Head of caudate nucleus (tissue), 42 donors: ENCODE measurements around the gene ARID5A.
"Not testable (repeated sequence)": the region's sequence is repeated elsewhere in the genome, so short reads cannot be mapped to it uniquely, and the experiment has no call there.

Source experiments
- DNase-seq, 42 donors: peaks; one replicate each; pipeline versions ENCODE4 v3.0.0 to v3.0.0-alpha.2; 2020 to 2021; ENCODE audit warnings: mixed read lengths in 7 of 42
- intact Hi-C: fragments of 100-400 bp; cut with DNase I; formaldehyde crosslinking; loops from one replicate; pipeline ENCODE4 v1.15.0; 2022

Gene ARID5A

DNA sequence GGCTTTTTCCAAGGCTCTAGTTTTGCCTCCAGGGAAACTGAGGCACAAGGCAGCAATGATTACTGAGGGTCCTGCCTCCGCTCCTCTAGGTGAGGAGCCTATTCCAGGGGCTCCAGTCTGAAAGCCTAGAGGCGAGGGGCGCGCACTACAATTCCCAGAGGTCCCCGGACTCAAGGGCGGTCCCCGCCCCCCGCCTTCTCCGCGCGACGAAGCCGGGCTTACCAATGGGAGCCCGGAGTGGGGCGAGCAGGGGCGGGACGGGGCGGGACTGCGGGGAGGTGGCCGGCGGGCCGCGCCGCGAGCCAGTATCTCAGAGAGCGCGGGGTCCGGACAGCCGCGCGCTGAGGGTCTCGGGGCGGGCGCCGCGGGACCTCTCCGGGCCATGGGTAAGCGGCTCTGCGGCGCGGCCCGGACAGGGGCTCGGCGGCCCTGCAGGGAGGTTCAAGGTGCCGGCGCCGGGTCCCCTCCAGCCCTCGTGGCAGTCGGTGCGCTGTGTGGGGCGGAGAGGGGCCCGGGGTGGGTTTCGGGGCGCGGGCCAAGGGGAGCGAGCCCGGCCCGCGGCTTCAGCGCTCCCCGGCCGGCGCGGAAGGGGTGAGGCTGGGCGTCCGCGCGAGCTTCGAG lies at the start of gene ARID5A:
TSS of gene ARID5A (plus strand) at position 308 of the 621 bp plus-strand sequence. CDS start at position 383, 75 bp downstream.
- intact Hi-C loops = no loop called here
- DNase-seq = peak; percentile 84 to 97 (median 94)

DNA sequence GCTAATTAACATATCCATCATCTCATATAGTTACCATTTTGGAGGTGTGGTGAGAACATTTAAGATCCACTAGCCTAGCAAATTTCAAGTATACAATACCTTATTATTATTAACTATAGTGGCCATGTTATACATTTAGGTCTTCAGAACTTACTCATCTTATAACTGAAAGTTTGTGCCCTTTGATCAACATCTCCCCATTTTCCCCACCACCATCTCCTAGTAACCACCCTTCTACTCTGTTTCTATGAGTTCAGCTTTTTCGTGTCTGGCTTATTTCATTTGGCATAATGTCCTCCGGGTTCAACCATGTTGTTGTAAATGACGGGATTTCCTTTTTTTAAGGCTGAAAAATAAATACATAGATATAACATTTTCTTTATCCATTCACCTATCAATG lies 47.3 kb upstream of the ARID5A start:
- DNase-seq = no peak
- intact Hi-C loops = no loop called here

GRCh38 chr2:96489663-96490062 lies 46.9 kb upstream of the ARID5A start:
- intact Hi-C loops = no loop called here
- DNase-seq = peak in 1 of 42 donors; percentile 7

DNA sequence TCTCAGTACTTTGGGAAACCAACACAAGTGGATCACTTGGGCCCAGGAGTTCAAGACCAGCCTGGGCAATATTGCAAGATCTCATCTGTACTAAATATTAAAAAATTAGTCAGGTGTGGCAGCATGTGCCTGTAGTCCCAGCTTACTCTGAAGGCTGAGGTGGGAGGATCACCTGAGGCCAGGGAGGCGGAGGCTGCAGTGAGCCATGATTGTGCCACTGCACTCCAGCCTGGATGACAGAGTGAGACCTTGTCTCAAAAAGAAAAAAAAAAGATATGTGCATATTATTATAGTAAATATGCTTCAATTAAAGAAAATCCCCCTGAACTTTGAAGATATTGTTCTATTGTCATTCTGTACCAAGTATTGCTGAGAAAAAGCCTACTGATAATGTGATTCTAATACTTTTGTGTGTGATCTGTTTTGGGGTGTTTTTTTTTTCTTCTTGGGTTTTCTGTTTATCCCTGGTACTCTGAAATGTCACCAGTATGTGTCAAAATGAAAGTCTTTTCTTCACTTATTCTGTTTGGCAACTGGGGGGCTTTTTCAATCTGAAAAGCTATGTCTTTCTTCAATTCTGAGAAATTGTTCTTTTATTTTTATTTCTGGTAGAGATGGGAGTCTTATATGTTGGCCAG lies 44.6 kb upstream of the ARID5A start:
- DNase-seq = peak in 1 of 42 donors; percentile 1
- intact Hi-C loops = no loop called here

GRCh38 chr2:96493072-96493471 lies 43.5 kb upstream of the ARID5A start:
- intact Hi-C loops = no loop called here
- DNase-seq = peak in 1 of 42 donors; percentile 12

GRCh38 chr2:96494188-96494587 lies 42.4 kb upstream of the ARID5A start:
- DNase-seq = no peak
- intact Hi-C loops = no loop called here

DNA sequence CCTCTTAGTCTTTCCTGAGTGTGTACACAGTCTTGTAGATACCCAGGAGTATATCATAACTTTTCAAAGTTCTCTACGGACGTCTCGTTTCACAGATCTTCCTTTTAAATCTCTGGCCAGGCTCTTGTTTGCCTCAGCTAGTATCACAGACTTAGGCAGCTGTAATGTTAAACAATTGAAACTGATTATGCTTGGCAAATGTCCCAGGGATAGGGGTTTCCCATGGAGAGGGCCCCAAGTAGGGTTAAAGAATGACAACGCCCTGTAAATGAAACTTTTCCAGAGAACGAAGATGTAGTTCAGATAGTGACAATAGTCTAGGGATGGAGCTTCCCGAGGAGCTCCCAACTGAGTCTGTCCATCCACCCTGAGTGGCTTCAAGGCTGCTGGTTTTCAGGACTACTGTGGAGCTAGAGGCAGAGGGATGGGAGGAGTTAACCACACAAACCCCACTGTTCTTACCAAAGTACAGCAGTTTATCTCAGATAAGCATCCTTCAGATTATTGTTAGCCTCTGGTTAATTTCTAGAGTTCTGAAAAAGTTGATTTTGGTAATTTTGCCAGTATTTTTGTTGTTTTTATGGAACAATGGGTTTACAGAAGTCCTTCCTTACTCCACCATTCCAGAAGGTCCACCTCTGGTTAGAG lies 40.4 kb upstream of the ARID5A start:
- peak in 1 of 42 donors; percentile 18 for DNase-seq
- intact Hi-C loops = no loop called here

- peak in 1 of 42 donors; percentile 26 for DNase-seq
Measured at GRCh38 chr2:96498021-96498431, 38.5 kb upstream of the ARID5A start.

DNA sequence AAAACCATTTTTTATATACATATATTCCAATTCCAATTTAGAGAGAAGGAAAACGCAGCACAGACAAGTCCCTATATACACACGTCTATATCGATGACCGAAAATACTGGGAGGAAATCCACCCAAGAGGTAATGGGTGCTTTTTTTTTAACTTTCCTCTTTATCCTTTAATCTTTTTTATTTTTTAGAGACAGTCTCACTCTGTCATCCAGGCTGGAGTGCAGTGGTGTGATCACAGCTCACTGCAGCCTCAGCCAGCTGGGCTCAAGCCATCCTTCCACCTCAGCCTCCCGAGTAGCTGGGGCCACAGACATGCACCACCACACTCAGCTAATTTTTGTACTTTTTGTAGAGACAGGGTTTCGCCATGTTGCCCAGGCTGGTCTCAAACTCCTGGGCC lies 37.9 kb upstream of the ARID5A start:
- peak in 1 of 42 donors; percentile 9 for DNase-seq
- intact Hi-C loops = not testable (repeated sequence)

More at GRCh38 chr2:96498021-96498431, 38.5 kb upstream of the ARID5A start:
- intact Hi-C loops = no loop called here

DNA sequence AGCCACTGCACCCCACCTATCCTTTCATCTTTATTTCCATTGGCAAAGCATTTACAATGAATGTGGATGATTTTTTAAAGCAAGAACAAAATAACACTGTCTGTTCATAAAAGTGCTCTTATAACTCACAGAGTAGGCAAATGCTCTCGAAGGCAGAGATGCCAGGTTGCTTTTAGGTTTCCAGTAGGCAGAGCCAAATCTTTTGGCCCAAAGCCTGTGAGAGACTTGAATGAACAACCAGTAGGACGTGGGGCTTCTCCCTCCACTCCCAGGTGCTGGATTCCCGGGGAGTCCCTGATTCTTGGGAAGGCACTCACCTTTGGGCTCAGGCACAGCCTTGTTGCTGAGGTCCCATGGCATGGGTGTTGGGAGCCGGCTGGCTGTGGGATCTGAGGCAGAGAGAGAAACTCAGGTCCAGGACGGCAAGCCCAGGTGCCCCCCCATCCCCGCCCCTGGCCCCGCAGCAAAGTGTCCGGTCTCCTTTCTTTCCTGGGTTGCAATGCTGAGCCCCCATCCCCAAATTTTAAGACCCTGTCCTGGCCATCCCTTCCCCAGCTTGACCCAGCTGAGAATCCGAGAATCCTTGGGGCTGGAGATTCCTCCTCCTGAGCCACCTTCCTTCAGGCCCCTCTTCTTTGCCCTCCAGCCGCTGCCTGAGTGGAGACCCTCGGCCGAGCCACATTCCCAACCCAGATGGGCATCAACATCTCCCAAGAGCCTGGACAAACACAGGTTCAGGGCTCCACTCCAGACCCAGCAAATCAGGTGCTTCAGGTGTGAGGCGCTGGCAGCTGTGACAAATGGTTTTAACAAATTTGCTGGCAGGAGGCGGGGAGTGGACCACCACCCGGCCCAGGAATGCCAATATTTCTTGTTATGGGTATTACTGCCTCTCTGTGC lies 37.2 kb upstream of the ARID5A start:
- intact Hi-C loops = no loop called here
- peak in 1 of 42 donors; percentile 29 for DNase-seq

DNA sequence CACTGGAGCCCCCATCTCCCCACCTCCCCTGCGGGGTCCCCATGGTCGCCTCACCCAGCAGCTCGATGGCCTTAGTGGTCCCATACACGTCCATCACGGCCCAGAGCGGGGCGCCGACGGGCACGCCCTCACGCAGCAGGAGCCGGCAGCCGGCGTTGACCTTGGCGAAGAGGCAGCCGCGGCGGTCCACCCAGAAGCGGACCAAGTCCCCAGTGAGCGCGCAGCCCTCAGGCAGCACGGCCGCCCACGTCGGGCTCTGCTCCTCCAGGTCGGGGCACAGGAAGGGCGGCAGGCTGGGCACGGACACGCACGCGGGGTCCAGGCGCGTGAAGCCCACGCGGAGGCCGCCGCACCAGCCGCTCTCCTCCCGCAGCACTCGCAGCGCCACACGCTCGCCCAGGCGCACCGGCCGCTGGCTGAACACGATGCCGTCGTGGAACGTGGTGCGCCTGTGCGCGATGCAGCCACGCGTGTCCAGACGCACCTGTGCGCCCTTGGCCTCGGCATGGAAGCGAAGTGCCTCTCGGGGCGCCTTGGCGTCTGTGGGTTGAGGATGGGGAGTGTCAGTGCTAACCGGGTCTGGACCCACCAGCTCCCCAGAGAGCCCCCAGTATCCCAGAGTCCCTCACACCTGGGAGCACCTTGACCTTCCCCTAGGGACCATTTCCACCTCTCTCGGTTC lies 36.0 kb upstream of the ARID5A start:
- intact Hi-C loops = no loop called here
- peak in 1 of 42 donors; percentile 9 for DNase-seq

GRCh38 chr2:96501471-96501874 lies 35.1 kb upstream of the ARID5A start:
- DNase-seq = peak in 2 of 42 donors; percentile 18 to 27
- intact Hi-C loops = no loop called here

DNA sequence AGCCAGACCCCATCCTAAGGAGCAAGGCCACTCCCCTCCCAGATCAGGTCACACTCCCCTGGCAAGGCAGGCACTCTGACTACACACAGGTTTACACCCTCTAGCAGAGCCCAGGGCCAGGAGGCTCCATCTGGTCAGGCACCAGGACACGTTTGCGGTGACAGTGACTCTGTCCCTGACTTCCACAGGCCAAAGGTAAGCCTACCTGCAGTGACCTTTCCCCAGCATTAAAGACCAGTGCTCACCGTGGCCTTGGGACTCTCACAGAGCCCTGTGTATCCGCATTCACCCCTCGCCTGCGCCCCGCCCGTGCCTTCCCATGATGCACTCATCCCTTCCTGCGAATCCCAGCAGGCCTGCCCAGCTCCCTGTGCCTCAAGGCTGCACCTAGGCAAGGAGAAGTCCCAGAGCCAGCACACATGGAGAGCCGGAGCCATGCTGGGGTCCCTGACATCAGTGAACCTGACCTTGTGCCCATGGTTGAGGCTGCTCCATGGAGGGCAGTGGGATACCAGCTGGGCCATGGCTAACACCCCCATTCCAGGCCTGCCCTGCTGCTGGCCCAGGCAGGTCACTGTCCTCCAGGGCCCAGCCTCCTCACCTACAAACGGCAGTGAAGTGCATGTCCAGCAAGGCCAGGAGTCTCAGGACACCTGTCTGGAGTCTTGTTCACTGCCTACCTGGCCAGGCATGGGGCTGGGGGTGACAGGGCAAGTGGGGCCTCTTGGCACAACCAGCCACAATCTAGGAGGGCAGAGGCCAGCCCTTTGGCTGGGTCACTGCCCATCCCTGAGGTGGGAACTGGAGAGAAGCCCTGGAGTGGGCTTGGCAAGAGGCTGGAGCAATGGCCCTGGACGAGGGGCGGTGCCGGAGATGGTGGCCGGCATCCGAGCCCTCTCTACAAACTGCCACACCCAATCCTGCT lies 34.4 kb upstream of the ARID5A start:
- intact Hi-C loops = no loop called here
- DNase-seq = peak in 3 of 42 donors; percentile 13 to 25 (median 22)

GRCh38 chr2:96502891-96503636 lies 33.5 kb upstream of the ARID5A start:
- intact Hi-C loops = no loop called here
- DNase-seq = peak in 2 of 42 donors; percentile 26 to 35

DNA sequence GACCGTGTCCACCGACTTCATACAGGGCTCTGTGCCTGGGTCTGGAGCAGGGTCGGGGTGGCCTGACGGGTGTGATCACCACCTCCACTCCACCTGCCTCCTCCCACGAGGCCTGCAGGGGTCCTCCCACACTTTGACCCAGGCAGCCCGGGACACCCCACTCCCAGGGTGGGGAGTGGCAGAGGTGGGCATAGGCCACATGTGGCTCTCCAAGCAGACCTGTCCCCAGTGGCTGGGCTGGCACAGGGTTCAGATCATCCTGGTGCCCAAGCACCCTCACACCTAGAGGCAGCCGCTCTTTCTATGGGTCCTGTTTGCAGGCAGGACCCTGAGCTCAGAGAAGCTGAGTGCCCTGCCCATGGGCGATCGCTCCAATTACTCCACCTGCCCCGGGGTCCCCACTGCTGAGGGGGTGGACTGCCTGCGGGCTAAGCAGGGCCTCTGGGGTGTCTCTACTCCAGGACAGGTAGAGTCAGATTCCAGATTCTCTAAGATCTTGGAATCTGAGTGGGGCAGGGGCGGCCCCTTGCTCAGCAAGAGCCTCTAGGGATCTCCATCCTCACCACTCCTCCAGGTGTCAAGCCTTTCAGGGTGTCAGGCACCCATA lies 32.8 kb upstream of the ARID5A start:
- intact Hi-C loops = no loop called here
- DNase-seq = peak in 2 of 42 donors; percentile 27 to 29

GRCh38 chr2:96505231-96505889 lies 31.2 kb upstream of the ARID5A start, which contains the start of gene NEURL3:
Gene NEURL3 (minus strand): TSS chr2:96505357. CDS start chr2:96505286, 71 bp downstream.
- peak in 3 of 42 donors; percentile 2 to 31 (median 27) for DNase-seq
- intact Hi-C loops = loop anchor here (5.0 kb wide), 3 partner anchors 98 to 198 kb away; partner anchors contain the start of gene SNRNP200
